Activated CD8-positive, alpha-beta memory T cell treated with anti-CD3 and anti-CD28 coated beads for 36 hours (primary cell): ENCODE measurements around the gene SPEM1. TPM values are rescaled to one million over a fixed set of nuclear protein-coding genes. Genes with fewer than 3 reads are reported as not detected.

Experiments
- CTCF ChIA-PET: fragments of 350-600 bp; sonication (Branson Sonifier 250); formaldehyde crosslinking; loops from one replicate; lab custom pipeline; 2021; ENCODE audit warnings: antibody characterized with exemption; lab: Charles Lee
- POLR2A ChIA-PET: fragments of 350-600 bp; sonication (Branson Sonifier 250); formaldehyde crosslinking; loops from one replicate; lab custom pipeline; 2021; ENCODE audit warnings: antibody characterized with exemption; lab: Charles Lee
- total RNA-seq, 2 experiments: library from RNA; stranded (reverse); gene quantifications; one replicate each; pipeline ENCODE4 v1.2.3, GENCODE V29; 2021

SPEM1 gene
- total RNA-seq, 2 experiments from 2014 or later = not detected

GRCh38 chr17:7429722-7430121 is 9.6 kb downstream of the SPEM1 start:
- POLR2A ChIA-PET = interaction anchor here (0.5 kb wide), 1 partner anchor 109 kb away, joined by 3 read pairs; no protein-coding TSS in a partner anchor
- CTCF ChIA-PET = no interaction called here

GRCh38 chr17:7431231-7431630 is 11.1 kb downstream of the SPEM1 start:
- ChIA-PET CTCF (interaction anchor here (2.3 kb wide), 1 partner anchor 75 kb away, joined by 12 read pairs; the partner anchor contains the start of gene TMEM95), POLR2A (no interaction called here)

GRCh38 chr17:7432296-7432695 is 12.2 kb downstream of the SPEM1 start:
- ChIA-PET POLR2A (no interaction called here), CTCF (interaction anchor here (0.8 to 2.3 kb wide), 2 partner anchors 28 to 76 kb away, joined by 9 to 12 read pairs; partner anchors contain the start of genes TMEM256 and TMEM95)

- POLR2A ChIA-PET = interaction anchor here (1.0 to 2.4 kb wide), 8 partner anchors 32 to 153 kb away, joined by 3 to 10 read pairs (median 4); partner anchors contain the start of genes MPDU1, POLR2A, SOX15 and TMEM256
- CTCF ChIA-PET = interaction anchor here (1.0 to 4.4 kb wide), 24 partner anchors 10 to 282 kb away, joined by 3 to 34 read pairs (median 5); partner anchors contain the start of genes CHRNB1, DNAH2, MPDU1 and PLSCR3
These were observed 15.8 kb downstream of the SPEM1 start for GRCh38 chr17:7435676-7436555.

- ChIA-PET POLR2A (interaction anchor here (0.6 to 2.4 kb wide), 12 partner anchors 18 to 253 kb away, joined by 3 to 11 read pairs (median 4); partner anchors contain the start of genes MPDU1, POLR2A, SOX15 and TMEM256), CTCF (interaction anchor here (0.6 to 4.4 kb wide), 40 partner anchors 9 to 417 kb away, joined by 3 to 34 read pairs (median 4); partner anchors contain the start of genes ACAP1, CHRNB1, DNAH2 and MPDU1)
These were observed 16.6 kb downstream of the SPEM1 start for GRCh38 chr17:7436556-7437368.

- CTCF ChIA-PET = interaction anchor here (0.6 to 4.4 kb wide), 34 partner anchors 10 to 280 kb away, joined by 3 to 34 read pairs (median 4); partner anchors contain the start of genes ACAP1, DNAH2, MPDU1 and SENP3
These were observed 17.3 kb downstream of the SPEM1 start for GRCh38 chr17:7437369-7437863.

GRCh38 chr17:7437950-7438614 is 18.0 kb downstream of the SPEM1 start:
- POLR2A ChIA-PET = interaction anchor here (0.8 kb wide), 1 partner anchor 35 kb away, joined by 3 read pairs; no protein-coding TSS in a partner anchor
- CTCF ChIA-PET = interaction anchor here (0.7 to 2.3 kb wide), 5 partner anchors 38 to 123 kb away, joined by 3 to 11 read pairs (median 6); no protein-coding TSS in a partner anchor

More at GRCh38 chr17:7437369-7437863, 17.3 kb downstream of the SPEM1 start:
- POLR2A ChIA-PET = interaction anchor here (0.6 to 1.2 kb wide), 5 partner anchors 17 to 252 kb away, joined by 3 to 11 read pairs (median 3); no protein-coding TSS in a partner anchor

GRCh38 chr17:7438656-7439460 is 18.7 kb downstream of the SPEM1 start:
- POLR2A ChIA-PET = interaction anchor here (0.8 kb wide), 1 partner anchor 36 kb away, joined by 3 read pairs; no protein-coding TSS in a partner anchor
- CTCF ChIA-PET = interaction anchor here (1.2 to 1.3 kb wide), 2 partner anchors 82 to 122 kb away, joined by 3 to 6 read pairs; no protein-coding TSS in a partner anchor

- ChIA-PET POLR2A (no interaction called here), CTCF (interaction anchor here (1.7 to 2.6 kb wide), 2 partner anchors 83 to 85 kb away, joined by 5 to 11 read pairs; partner anchors contain the start of gene TMEM95)
These were observed 19.5 kb downstream of the SPEM1 start, which contains the start of gene FGF11 for GRCh38 chr17:7439462-7440112. Gene FGF11 (plus strand): TSS chr17:7439512. CDS start chr17:7439621, 109 bp downstream.

GRCh38 chr17:7440113-7440833 is 20.1 kb downstream of the SPEM1 start:
- CTCF ChIA-PET = interaction anchor here (0.6 to 2.6 kb wide), 5 partner anchors 13 to 86 kb away, joined by 3 to 11 read pairs (median 3); partner anchors contain the start of gene TMEM95
- POLR2A ChIA-PET = interaction anchor here (0.9 kb wide), 1 partner anchor 15 kb away, joined by 3 read pairs; no protein-coding TSS in a partner anchor

GRCh38 chr17:7440834-7441195 is 20.7 kb downstream of the SPEM1 start:
- ChIA-PET POLR2A (interaction anchor here (0.6 to 0.9 kb wide), 5 partner anchors 14 to 80 kb away, joined by 3 to 6 read pairs (median 4); no protein-coding TSS in a partner anchor), CTCF (interaction anchor here (0.6 to 2.6 kb wide), 8 partner anchors 13 to 161 kb away, joined by 3 to 11 read pairs (median 3); partner anchors contain the start of gene TMEM95)

GRCh38 chr17:7441266-7441665 is 21.1 kb downstream of the SPEM1 start:
- ChIA-PET CTCF (interaction anchor here (0.6 to 2.6 kb wide), 7 partner anchors 12 to 161 kb away, joined by 3 to 11 read pairs (median 3); partner anchors contain the start of gene TMEM95), POLR2A (interaction anchor here (0.6 to 0.9 kb wide), 5 partner anchors 14 to 80 kb away, joined by 3 to 6 read pairs (median 4); no protein-coding TSS in a partner anchor)

- POLR2A ChIA-PET = no interaction called here
- CTCF ChIA-PET = interaction anchor here (1.1 to 2.6 kb wide), 2 partner anchors 12 to 86 kb away, joined by 3 to 11 read pairs; no protein-coding TSS in a partner anchor
These were observed 22.0 kb downstream of the SPEM1 start for GRCh38 chr17:7442142-7442541.
